Muscle layer of duodenum (tissue), 2 donors: ENCODE measurements around the gene CRHR2.

Experiments
- H3K27ac ChIP-seq: one replicate; pipeline ENCODE4 v1.7.0; 2013; ENCODE audit warnings: mild to moderate bottlenecking, low read length
- H3K27me3 ChIP-seq: one replicate; pipeline ENCODE4 v1.7.0; 2013; ENCODE audit warnings: low read depth, mild to moderate bottlenecking, control low read depth, low read length
- H3K36me3 ChIP-seq, 2 donors: one replicate each; pipeline ENCODE4 v1.7.0; 2013; ENCODE audit warnings: low read length in 2 of 2, control low read depth in 1 of 2, mild to moderate bottlenecking in 1 of 2; ENCODE audit not compliant: insufficient read depth in 2 of 2, control insufficient read depth in 1 of 2
- H3K4me1 ChIP-seq, 2 donors: one replicate each; pipeline ENCODE4 v1.7.0; 2013; ENCODE audit warnings: low read length in 2 of 2, mild to moderate bottlenecking in 2 of 2, control low read depth in 1 of 2, moderate library complexity in 1 of 2; ENCODE audit not compliant: insufficient read depth in 2 of 2, control insufficient read depth in 1 of 2
- H3K4me3 ChIP-seq, 2 donors: one replicate each; pipeline ENCODE4 v1.7.0; 2013; ENCODE audit warnings: low read length in 2 of 2, low read depth in 1 of 2, mild to moderate bottlenecking in 1 of 2
- H3K9me3 ChIP-seq, 2 donors: one replicate each; pipeline ENCODE4 v1.7.0; 2013; ENCODE audit warnings: low read length in 2 of 2, control low read depth in 1 of 2, mild to moderate bottlenecking in 1 of 2; ENCODE audit not compliant: control insufficient read depth in 1 of 2
- donor health status: healthy.

Gene CRHR2

GRCh38 chr7:30659312-30659711 is 22.9 kb downstream of the CRHR2 start:
- Histone ChIP-seq H3K9me3 (no peaks in the 10 kb centered on the region), H3K27ac (no peak overlapping the region), H3K36me3 (no peaks in the 10 kb centered on the region), H3K4me1 (no peaks in the 10 kb centered on the region), H3K27me3 (no peaks in the 10 kb centered on the region), H3K4me3 (no peak overlapping the region)

GRCh38 chr7:30658479-30659074 is 23.7 kb downstream of the CRHR2 start:
- H3K36me3 ChIP-seq, result no peaks in the 10 kb centered on the region
- no peaks in the 10 kb centered on the region for H3K27me3 ChIP-seq
- H3K4me1 ChIP-seq, result no peaks in the 10 kb centered on the region
- H3K9me3 ChIP-seq, result no peaks in the 10 kb centered on the region
- H3K27ac ChIP-seq, result no peak overlapping the region
- H3K4me3 ChIP-seq, result no peak overlapping the region

- no peak overlapping the region for H3K27ac ChIP-seq
- no peaks in the 10 kb centered on the region for H3K27me3 ChIP-seq
- no peak overlapping the region for H3K4me3 ChIP-seq
- H3K9me3 ChIP-seq, result no peaks in the 10 kb centered on the region
- H3K36me3 ChIP-seq, result no peaks in the 10 kb centered on the region
- H3K4me1 ChIP-seq, result no peaks in the 10 kb centered on the region
Observed at GRCh38 chr7:30657131-30657530, 25.1 kb downstream of the CRHR2 start.

- no peaks in the 10 kb centered on the region for H3K36me3 ChIP-seq
- H3K9me3 ChIP-seq, result no peaks in the 10 kb centered on the region
- no peak overlapping the region for H3K4me3 ChIP-seq
Observed at GRCh38 chr7:30656006-30656957, 26.0 kb downstream of the CRHR2 start.

GRCh38 chr7:30655096-30655970 is 26.9 kb downstream of the CRHR2 start:
- no peaks in the 10 kb centered on the region for H3K4me1 ChIP-seq
- no peaks in the 10 kb centered on the region for H3K27me3 ChIP-seq
- H3K36me3 ChIP-seq, result no peaks in the 10 kb centered on the region
- no peak overlapping the region for H3K4me3 ChIP-seq
- no peak overlapping the region for H3K27ac ChIP-seq
- H3K9me3 ChIP-seq, result no peaks in the 10 kb centered on the region

More at GRCh38 chr7:30656006-30656957, 26.0 kb downstream of the CRHR2 start:
- H3K27me3 ChIP-seq, result no peaks in the 10 kb centered on the region
- no peaks in the 10 kb centered on the region for H3K4me1 ChIP-seq
- no peak overlapping the region for H3K27ac ChIP-seq

GRCh38 chr7:30654296-30655090 is 27.8 kb downstream of the CRHR2 start:
- H3K9me3 ChIP-seq, result no peaks in the 10 kb centered on the region
- no peak overlapping the region for H3K4me3 ChIP-seq
- H3K27me3 ChIP-seq, result no peaks in the 10 kb centered on the region
- no peaks in the 10 kb centered on the region for H3K4me1 ChIP-seq
- no peak overlapping the region for H3K27ac ChIP-seq
- no peaks in the 10 kb centered on the region for H3K36me3 ChIP-seq

GRCh38 chr7:30652698-30653641 is 29.3 kb downstream of the CRHR2 start:
- Histone ChIP-seq H3K36me3 (no peaks in the 10 kb centered on the region), H3K27me3 (no peaks in the 10 kb centered on the region), H3K27ac (no peak overlapping the region), H3K4me3 (no peak overlapping the region), H3K9me3 (no peaks in the 10 kb centered on the region), H3K4me1 (no peaks in the 10 kb centered on the region)

- Histone ChIP-seq H3K27me3 (no peaks in the 10 kb centered on the region), H3K4me1 (no peaks in the 10 kb centered on the region), H3K9me3 (no peaks in the 10 kb centered on the region), H3K27ac (no peak overlapping the region), H3K4me3 (no peak overlapping the region), H3K36me3 (no peaks in the 10 kb centered on the region)
Observed at GRCh38 chr7:30652132-30652531, 30.1 kb downstream of the CRHR2 start.

- Histone ChIP-seq H3K4me1 (no peaks in the 10 kb centered on the region), H3K4me3 (no peak overlapping the region), H3K27me3 (no peaks in the 10 kb centered on the region), H3K36me3 (no peaks in the 10 kb centered on the region), H3K9me3 (no peaks in the 10 kb centered on the region), H3K27ac (no peak overlapping the region)
Observed at GRCh38 chr7:30650421-30650808, 31.8 kb downstream of the CRHR2 start.
